GM21737 (cell line): ENCODE data around the gene NUFIP2.
"Not testable (repeated sequence)": the region's sequence is repeated elsewhere in the genome, so short reads cannot be mapped to it uniquely, and the experiment has no call there.

ENCODE experiments used
- ATAC-seq: cut with Tn5 transposase; IDR thresholded peaks from one replicate; pipeline ENCODE4 v1.9.1; 2021; ENCODE audit warnings: mild to moderate bottlenecking, moderate library complexity; ENCODE audit not compliant: unreplicated experiment

The NUFIP2 gene

GRCh38 chr17:29293890-29294579 lies at the start of gene NUFIP2:
NUFIP2 (minus strand) TSS chr17:29294148; CDS start chr17:29294059, 89 bp downstream.
- ATAC-seq: peak; percentile 71

- no peak for ATAC-seq
Observed at GRCh38 chr17:29342158-29342765, 48.3 kb upstream of the NUFIP2 start.

- no peak for ATAC-seq
Observed at GRCh38 chr17:29341726-29342125, 47.8 kb upstream of the NUFIP2 start.

- not testable (repeated sequence) for ATAC-seq
Observed at GRCh38 chr17:29339016-29339415, 45.1 kb upstream of the NUFIP2 start.

GRCh38 chr17:29331708-29332085 lies 37.7 kb upstream of the NUFIP2 start:
- ATAC-seq: no peak

GRCh38 chr17:29331075-29331707 lies 37.2 kb upstream of the NUFIP2 start:
- no peak for ATAC-seq

GRCh38 chr17:29327412-29327811 lies 33.5 kb upstream of the NUFIP2 start:
- ATAC-seq: no peak

GRCh38 chr17:29326023-29326813 lies 32.3 kb upstream of the NUFIP2 start:
- ATAC-seq: no peak

- ATAC-seq: no peak
Observed at GRCh38 chr17:29322363-29322762, 28.4 kb upstream of the NUFIP2 start.

GRCh38 chr17:29303386-29303785 lies 9.4 kb upstream of the NUFIP2 start:
- no peak for ATAC-seq

GRCh38 chr17:29299031-29299430 lies 5.1 kb upstream of the NUFIP2 start:
- ATAC-seq: no peak

- no peak for ATAC-seq
Observed at GRCh38 chr17:29295420-29295819, 1.5 kb upstream of the NUFIP2 start.

GRCh38 chr17:29294580-29294900 lies 592 bp upstream of the NUFIP2 start:
- ATAC-seq: no peak

GRCh38 chr17:29292992-29293889 lies 707 bp downstream of the NUFIP2 start:
- no peak for ATAC-seq

- no peak for ATAC-seq
Observed at GRCh38 chr17:29292071-29292991, 1.6 kb downstream of the NUFIP2 start.

- no peak for ATAC-seq
Observed at GRCh38 chr17:29291163-29291752, 2.7 kb downstream of the NUFIP2 start.

- no peak for ATAC-seq
Observed at GRCh38 chr17:29289852-29290251, 4.1 kb downstream of the NUFIP2 start.

GRCh38 chr17:29283961-29284360 lies 10.0 kb downstream of the NUFIP2 start:
- ATAC-seq: no peak

GRCh38 chr17:29283496-29283895 lies 10.5 kb downstream of the NUFIP2 start:
- no peak for ATAC-seq
